HCT116 (cell line): Measurements from ENCODE around the gene CASTOR1. TPM values are rescaled to one million over a fixed set of nuclear protein-coding genes. Genes with fewer than 3 reads are reported as not detected.

ENCODE experiments used
- ATAC-seq: fragments of 200-7000 bp; cut with Tn5 transposase; 2 replicates; pipeline ENCODE4 v1.9.1; 2020; ENCODE audit warnings: mild to moderate bottlenecking, moderate library complexity
- BruUV-seq: library from RNA; stranded (reverse); fragments of 400-500 nt; replicated peaks from 2 replicates; lab custom pipeline; 2021; lab: Mats Ljungman, UMichigan
- CTCF ChIA-PET: fragments of 300-600 bp; sonication (Branson Sonifier 250); formaldehyde crosslinking; loops from one replicate; lab custom pipeline; 2021; ENCODE audit warnings: antibody characterized with exemption; lab: Charles Lee
- POLR2A ChIA-PET: fragments of 300-600, 350-600 bp; sonication (Branson Sonifier 250); formaldehyde crosslinking; loops from one replicate; lab custom pipeline; 2021; ENCODE audit warnings: antibody characterized with exemption; lab: Charles Lee
- RAD21 ChIA-PET, 2 experiments: fragments of 300-600 bp; sonication (Branson Sonifier 250); formaldehyde crosslinking; loops; one replicate each; lab custom pipeline; 2023; ENCODE audit warnings: low total read pairs in 2 of 2; ENCODE audit not compliant: uncharacterized antibody in 2 of 2, unreplicated experiment in 2 of 2, low non-redundant PET in 1 of 2; lab: Charles Lee
- DNase-seq: peaks from one replicate; pipeline ENCODE4 v3.0.0-alpha.2; 2010; ENCODE audit warnings: low read depth, low spot score
- H2AFZ ChIP-seq: fragments of 200-600 bp; shearing (Covaris generic), sonication (generic); 2 replicates; pipeline ENCODE4 v1.6.1; 2017; ENCODE audit warnings: low read depth, mixed run types, mixed read lengths, antibody characterized with exemption, low read length; ENCODE audit not compliant: poor library complexity, severe bottlenecking
- H3K27ac ChIP-seq: 2 replicates; pipeline ENCODE4 v1.5.1; 2012; ENCODE audit warnings: low read depth, low read length
- H3K27me3 ChIP-seq: fragments of 200-600 bp; sonication (generic); 2 replicates; pipeline ENCODE4 v1.6.1; 2016; ENCODE audit warnings: mixed run types, low read length, mixed read lengths; ENCODE audit not compliant: insufficient read depth
- H3K36me3 ChIP-seq, 2 experiments: fragments of 200-500 bp in 1 of 2; fragments of 200-600 bp in 1 of 2; sonication (Bioruptor generic) in 1 of 2; sonication (generic) in 1 of 2; 2 replicates each; pipeline versions ENCODE4 v1.5.1 to v1.6.1; 2014 to 2016; ENCODE audit warnings: low read length in 2 of 2, inconsistent platforms in 1 of 2, mixed read lengths in 1 of 2, mixed run types in 1 of 2; ENCODE audit not compliant: insufficient read depth in 2 of 2, control insufficient read depth in 1 of 2
- H3K4me1 ChIP-seq, 2 experiments: fragments of 200-600 bp in 1 of 2; sonication (generic) in 1 of 2; 2 replicates each; pipeline versions ENCODE4 v1.5.1 to v1.6.1; 2012 to 2017; ENCODE audit warnings: low read length in 2 of 2, inconsistent platforms in 1 of 2, mild to moderate bottlenecking in 1 of 2, mixed read lengths in 1 of 2, mixed run types in 1 of 2, moderate library complexity in 1 of 2; ENCODE audit not compliant: insufficient read depth in 2 of 2, control insufficient read depth in 1 of 2
- H3K4me2 ChIP-seq: fragments of 200-600 bp; sonication (generic); 2 replicates; pipeline ENCODE4 v1.6.1; 2017; ENCODE audit warnings: mixed run types, low read length, mixed read lengths
- H3K4me3 ChIP-seq, 2 experiments: fragments of 200-600 bp in 1 of 2; sonication (generic) in 1 of 2; replicated peaks in 1 of 2; 2 replicates each; pipeline ENCODE4 v1.5.1; 2011 to 2016; ENCODE audit warnings: low read length in 2 of 2, control low read depth in 1 of 2, low read depth in 1 of 2, mild to moderate bottlenecking in 1 of 2, mixed read lengths in 1 of 2, mixed run types in 1 of 2
- H3K79me2 ChIP-seq: fragments of 200-600 bp; sonication (generic); 2 replicates; pipeline ENCODE4 v1.6.1; 2017; ENCODE audit warnings: mild to moderate bottlenecking, mixed run types, low read length, moderate library complexity, mixed read lengths; ENCODE audit not compliant: insufficient read depth
- H3K9ac ChIP-seq: fragments of 200-600 bp; sonication (generic); 2 replicates; pipeline ENCODE4 v1.6.1; 2016; ENCODE audit warnings: low read length, mixed read lengths
- H3K9me2 ChIP-seq: fragments of 200-600 bp; sonication (generic), shearing (Covaris generic); 2 replicates; pipeline ENCODE4 v1.6.1; 2017; ENCODE audit warnings: mixed run types, mild to moderate bottlenecking, moderate library complexity; ENCODE audit not compliant: insufficient read depth
- H3K9me3 ChIP-seq, 2 experiments: fragments of 200-500 bp in 1 of 2; fragments of 200-600 bp in 1 of 2; sonication (Bioruptor generic) in 1 of 2; sonication (generic) in 1 of 2; 2 replicates each; pipeline ENCODE4 v1.6.1; 2014 to 2017; ENCODE audit warnings: low read length in 2 of 2, mixed read lengths in 2 of 2, inconsistent platforms in 1 of 2, low read depth in 1 of 2, mild to moderate bottlenecking in 1 of 2, mixed run types in 1 of 2, moderate library complexity in 1 of 2; ENCODE audit not compliant: control insufficient read depth in 1 of 2, insufficient read depth in 1 of 2
- H4K20me1 ChIP-seq: fragments of 200-600 bp; sonication (generic), shearing (Covaris generic); 2 replicates; pipeline ENCODE4 v1.6.1; 2017; ENCODE audit warnings: mixed run types, mild to moderate bottlenecking, moderate library complexity; ENCODE audit not compliant: insufficient read depth
- CBX3 ChIP-seq: IDR thresholded peaks from 2 replicates; pipeline ENCODE4 v1.6.1; 2012; ENCODE audit warnings: low read depth
- CEBPB ChIP-seq: IDR thresholded peaks from 2 replicates; pipeline ENCODE4 v1.6.1; 2012; ENCODE audit warnings: low read depth
- EGR1 ChIP-seq: IDR thresholded peaks from 2 replicates; pipeline ENCODE4 v1.6.1; 2012; ENCODE audit warnings: low read depth
- ELF1 ChIP-seq: IDR thresholded peaks from 2 replicates; pipeline ENCODE4 v1.6.1; 2012; ENCODE audit warnings: low read depth, borderline replicate concordance
- EZH2phosphoT487 ChIP-seq: fragments of 200-600 bp; IDR thresholded peaks from 2 replicates; pipeline ENCODE4 v1.6.1; 2018; ENCODE audit warnings: antibody characterized with exemption, borderline replicate concordance
- FOSL1 ChIP-seq: IDR thresholded peaks from 2 replicates; pipeline ENCODE4 v1.6.1; 2012; ENCODE audit warnings: low read depth
- JUND ChIP-seq: IDR thresholded peaks from 2 replicates; pipeline ENCODE4 v1.6.1; 2012
- POLR2A ChIP-seq: IDR thresholded peaks from 2 replicates; pipeline ENCODE4 v1.7.0; 2011; ENCODE audit warnings: borderline replicate concordance; ENCODE audit not compliant: insufficient read depth, insufficient read length; ENCODE audit errors: extremely low read depth
- POLR2AphosphoS5 ChIP-seq: IDR thresholded peaks from 2 replicates; pipeline ENCODE4 v1.6.1; 2011; ENCODE audit warnings: mild to moderate bottlenecking, low read depth, low read length, moderate library complexity
- RAD21 ChIP-seq: IDR thresholded peaks from 2 replicates; pipeline ENCODE4 v1.6.1; 2012; ENCODE audit warnings: low read depth, mild to moderate bottlenecking
- SIN3A ChIP-seq: IDR thresholded peaks from 2 replicates; pipeline ENCODE4 v1.6.1; 2012; ENCODE audit warnings: low read depth
- YY1 ChIP-seq: IDR thresholded peaks from 2 replicates; pipeline ENCODE4 v1.6.1; 2011; ENCODE audit warnings: low read length, low read depth, moderate library complexity, mild to moderate bottlenecking; ENCODE audit not compliant: insufficient replicate concordance; ENCODE audit errors: extremely low read depth
- ZFX ChIP-seq: fragments of 450-650 bp; IDR thresholded peaks from 2 replicates; pipeline ENCODE4 v1.6.1; 2017
- ZNF274 ChIP-seq: fragments of 200-500 bp; sonication (Bioruptor generic); IDR thresholded peaks from 2 replicates; pipeline ENCODE4 v1.6.1; 2014; ENCODE audit warnings: mild to moderate bottlenecking, low read depth, low read length, inconsistent platforms
- intact Hi-C: fragments of 100-400 bp; cut with micrococcal nuclease; formaldehyde crosslinking; loops from 2 replicates; pipeline ENCODE4 v1.10.0; 2022
- total RNA-seq: library from RNA; stranded (reverse); gene quantifications from one replicate; pipeline ENCODE4 v1.2.1, GENCODE V29; 2021; ENCODE audit not compliant: unreplicated experiment
- TF ChIP-seq, protein P1 (sequence below): IDR thresholded peaks from 2 replicates; pipeline ENCODE4 v1.6.1; 2012
- TF ChIP-seq, protein P2 (sequence below), 3 experiments: fragments of 200-600 bp in 1 of 3; sonication (generic) in 1 of 3; IDR thresholded peaks in 2 of 3; conservative IDR thresholded peaks in 1 of 3; 2 replicates each; pipeline ENCODE4 v1.5.1; 2012 to 2017; ENCODE audit warnings: low read depth in 2 of 3, low read length in 2 of 3, antibody characterized with exemption in 1 of 3, borderline replicate concordance in 1 of 3, control low read depth in 1 of 3, mild to moderate bottlenecking in 1 of 3, mixed read lengths in 1 of 3, mixed run types in 1 of 3, moderate library complexity in 1 of 3; ENCODE audit not compliant: insufficient read depth in 1 of 3
- TF ChIP-seq, protein P3 (sequence below): IDR thresholded peaks from 2 replicates; pipeline ENCODE4 v1.6.1; 2012; ENCODE audit warnings: low read depth
- TF ChIP-seq, protein P4 (sequence below): IDR thresholded peaks from 2 replicates; pipeline ENCODE4 v1.6.1; 2012
- TF ChIP-seq, protein P5 (sequence below): IDR thresholded peaks from 2 replicates; pipeline ENCODE4 v1.6.1; 2011; ENCODE audit warnings: mild to moderate bottlenecking, low read length, moderate library complexity; ENCODE audit not compliant: insufficient replicate concordance; ENCODE audit errors: extremely low read depth

CASTOR1 gene
- total RNA-seq, 1 experiment from 2014 or later, result 6.5 TPM

DNA sequence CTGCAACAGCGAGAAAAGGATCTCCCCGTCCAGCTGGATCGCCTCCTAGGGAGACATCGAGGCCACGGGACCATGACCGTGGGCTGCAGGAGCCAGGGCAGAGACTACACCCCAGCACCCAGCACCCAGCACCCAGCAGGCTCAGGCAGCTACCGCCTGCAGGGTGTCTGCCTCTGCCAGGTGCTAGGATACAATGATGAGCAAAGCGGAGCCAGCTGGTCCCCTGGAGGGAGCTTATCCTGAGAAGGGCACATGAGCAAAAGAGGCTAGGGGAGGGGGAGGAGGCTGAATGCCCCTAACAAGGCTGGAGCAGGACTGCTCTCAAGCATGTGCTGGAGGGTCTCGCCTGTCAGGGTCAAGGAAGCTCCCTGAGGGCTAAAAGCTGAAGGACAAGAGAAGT is 4.8 kb upstream of the CASTOR1 start:
- Histone ChIP-seq H4K20me1 (no peaks in the 10 kb centered on the region), H3K4me2 (no peak overlapping the region), H3K79me2 (no peaks in the 10 kb centered on the region), H3K4me3 (no peak overlapping the region), H3K27me3 (no peaks in the 10 kb centered on the region), H3K27ac (no peak overlapping the region), H3K9ac (no peak overlapping the region), H3K9me3 (no peaks in the 10 kb centered on the region), H3K36me3 (peaks cover 2 to 4% of the 10 kb centered on the region in 2 experiments; a peak in 2 of 4 replicates), H3K4me1 (peaks cover 31 to 32% of the 10 kb centered on the region in 2 experiments), H3K9me2 (no peaks in the 10 kb centered on the region), H2AFZ (no peak overlapping the region)
- DNase-seq (no peak), ATAC-seq (no peak)
- no TSS peak for BruUV-seq
- RAD21 ChIA-PET, result no interaction called here
- intact Hi-C loops, result no loop called here
- CTCF ChIA-PET, result no interaction called here
- POLR2A ChIA-PET, result no interaction called here
- TF ChIP-seq RAD21 (no peak), EGR1 (no peak), ELF1 (no peak), CEBPB (no peak), YY1 (no peak), ZNF274 (no peak), FOSL1 (no peak), POLR2AphosphoS5 (no peak), JUND (no peak), CBX3 (no peak), POLR2A (no peak), ZFX (no peak), SIN3A (no peak), EZH2phosphoT487 (no peak)
- TF ChIP-seq, protein P1, sequence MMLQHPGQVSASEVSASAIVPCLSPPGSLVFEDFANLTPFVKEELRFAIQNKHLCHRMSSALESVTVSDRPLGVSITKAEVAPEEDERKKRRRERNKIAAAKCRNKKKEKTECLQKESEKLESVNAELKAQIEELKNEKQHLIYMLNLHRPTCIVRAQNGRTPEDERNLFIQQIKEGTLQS, result no peak
- TF ChIP-seq, protein P2, sequence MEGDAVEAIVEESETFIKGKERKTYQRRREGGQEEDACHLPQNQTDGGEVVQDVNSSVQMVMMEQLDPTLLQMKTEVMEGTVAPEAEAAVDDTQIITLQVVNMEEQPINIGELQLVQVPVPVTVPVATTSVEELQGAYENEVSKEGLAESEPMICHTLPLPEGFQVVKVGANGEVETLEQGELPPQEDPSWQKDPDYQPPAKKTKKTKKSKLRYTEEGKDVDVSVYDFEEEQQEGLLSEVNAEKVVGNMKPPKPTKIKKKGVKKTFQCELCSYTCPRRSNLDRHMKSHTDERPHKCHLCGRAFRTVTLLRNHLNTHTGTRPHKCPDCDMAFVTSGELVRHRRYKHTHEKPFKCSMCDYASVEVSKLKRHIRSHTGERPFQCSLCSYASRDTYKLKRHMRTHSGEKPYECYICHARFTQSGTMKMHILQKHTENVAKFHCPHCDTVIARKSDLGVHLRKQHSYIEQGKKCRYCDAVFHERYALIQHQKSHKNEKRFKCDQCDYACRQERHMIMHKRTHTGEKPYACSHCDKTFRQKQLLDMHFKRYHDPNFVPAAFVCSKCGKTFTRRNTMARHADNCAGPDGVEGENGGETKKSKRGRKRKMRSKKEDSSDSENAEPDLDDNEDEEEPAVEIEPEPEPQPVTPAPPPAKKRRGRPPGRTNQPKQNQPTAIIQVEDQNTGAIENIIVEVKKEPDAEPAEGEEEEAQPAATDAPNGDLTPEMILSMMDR (IDR thresholded peaks at IDR 0.05 in 2 of 3, conservative IDR thresholded peaks at IDR 0.05 in 1 of 3; ENCODE audit: borderline replicate concordance in 1 of 3, insufficient read depth in 1 of 3, low read depth in 2 of 3, low read length in 2 of 3), result no peak
- TF ChIP-seq, protein P3, sequence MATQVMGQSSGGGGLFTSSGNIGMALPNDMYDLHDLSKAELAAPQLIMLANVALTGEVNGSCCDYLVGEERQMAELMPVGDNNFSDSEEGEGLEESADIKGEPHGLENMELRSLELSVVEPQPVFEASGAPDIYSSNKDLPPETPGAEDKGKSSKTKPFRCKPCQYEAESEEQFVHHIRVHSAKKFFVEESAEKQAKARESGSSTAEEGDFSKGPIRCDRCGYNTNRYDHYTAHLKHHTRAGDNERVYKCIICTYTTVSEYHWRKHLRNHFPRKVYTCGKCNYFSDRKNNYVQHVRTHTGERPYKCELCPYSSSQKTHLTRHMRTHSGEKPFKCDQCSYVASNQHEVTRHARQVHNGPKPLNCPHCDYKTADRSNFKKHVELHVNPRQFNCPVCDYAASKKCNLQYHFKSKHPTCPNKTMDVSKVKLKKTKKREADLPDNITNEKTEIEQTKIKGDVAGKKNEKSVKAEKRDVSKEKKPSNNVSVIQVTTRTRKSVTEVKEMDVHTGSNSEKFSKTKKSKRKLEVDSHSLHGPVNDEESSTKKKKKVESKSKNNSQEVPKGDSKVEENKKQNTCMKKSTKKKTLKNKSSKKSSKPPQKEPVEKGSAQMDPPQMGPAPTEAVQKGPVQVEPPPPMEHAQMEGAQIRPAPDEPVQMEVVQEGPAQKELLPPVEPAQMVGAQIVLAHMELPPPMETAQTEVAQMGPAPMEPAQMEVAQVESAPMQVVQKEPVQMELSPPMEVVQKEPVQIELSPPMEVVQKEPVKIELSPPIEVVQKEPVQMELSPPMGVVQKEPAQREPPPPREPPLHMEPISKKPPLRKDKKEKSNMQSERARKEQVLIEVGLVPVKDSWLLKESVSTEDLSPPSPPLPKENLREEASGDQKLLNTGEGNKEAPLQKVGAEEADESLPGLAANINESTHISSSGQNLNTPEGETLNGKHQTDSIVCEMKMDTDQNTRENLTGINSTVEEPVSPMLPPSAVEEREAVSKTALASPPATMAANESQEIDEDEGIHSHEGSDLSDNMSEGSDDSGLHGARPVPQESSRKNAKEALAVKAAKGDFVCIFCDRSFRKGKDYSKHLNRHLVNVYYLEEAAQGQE, result no peak
- TF ChIP-seq, protein P4, sequence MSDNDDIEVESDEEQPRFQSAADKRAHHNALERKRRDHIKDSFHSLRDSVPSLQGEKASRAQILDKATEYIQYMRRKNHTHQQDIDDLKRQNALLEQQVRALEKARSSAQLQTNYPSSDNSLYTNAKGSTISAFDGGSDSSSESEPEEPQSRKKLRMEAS, result no peak
- TF ChIP-seq, protein P5, sequence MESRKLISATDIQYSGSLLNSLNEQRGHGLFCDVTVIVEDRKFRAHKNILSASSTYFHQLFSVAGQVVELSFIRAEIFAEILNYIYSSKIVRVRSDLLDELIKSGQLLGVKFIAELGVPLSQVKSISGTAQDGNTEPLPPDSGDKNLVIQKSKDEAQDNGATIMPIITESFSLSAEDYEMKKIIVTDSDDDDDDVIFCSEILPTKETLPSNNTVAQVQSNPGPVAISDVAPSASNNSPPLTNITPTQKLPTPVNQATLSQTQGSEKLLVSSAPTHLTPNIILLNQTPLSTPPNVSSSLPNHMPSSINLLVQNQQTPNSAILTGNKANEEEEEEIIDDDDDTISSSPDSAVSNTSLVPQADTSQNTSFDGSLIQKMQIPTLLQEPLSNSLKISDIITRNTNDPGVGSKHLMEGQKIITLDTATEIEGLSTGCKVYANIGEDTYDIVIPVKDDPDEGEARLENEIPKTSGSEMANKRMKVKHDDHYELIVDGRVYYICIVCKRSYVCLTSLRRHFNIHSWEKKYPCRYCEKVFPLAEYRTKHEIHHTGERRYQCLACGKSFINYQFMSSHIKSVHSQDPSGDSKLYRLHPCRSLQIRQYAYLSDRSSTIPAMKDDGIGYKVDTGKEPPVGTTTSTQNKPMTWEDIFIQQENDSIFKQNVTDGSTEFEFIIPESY, result no peak
